HL-60 (cell line): ENCODE measurements around the gene OXNAD1.

Source experiments
- DNase-seq, 2 experiments: peaks; one replicate each; pipeline ENCODE4 v3.0.0-alpha.2; 2010 to 2020; ENCODE audit warnings: low read depth in 1 of 2, low spot score in 1 of 2
- H3K27ac ChIP-seq: fragments of 250-450 bp; sonication (Bioruptor Pico); replicated peaks from 2 replicates; pipeline ENCODE4 v1.5.1; 2020; ENCODE audit warnings: mild to moderate bottlenecking, moderate library complexity
- H3K27me3 ChIP-seq: fragments of 250-450 bp; sonication (Bioruptor Pico); 2 replicates; pipeline ENCODE4 v1.5.1; 2021; ENCODE audit warnings: mild to moderate bottlenecking, moderate library complexity; ENCODE audit not compliant: insufficient read depth, poor library complexity, severe bottlenecking
- H3K4me3 ChIP-seq: replicated peaks from 2 replicates; pipeline ENCODE4 v1.5.1; 2011; ENCODE audit warnings: mild to moderate bottlenecking, control low read depth, low read length; ENCODE audit not compliant: insufficient read depth
- CTCF ChIP-seq: IDR thresholded peaks from one replicate; pipeline ENCODE4 v1.5.1; 2011; ENCODE audit warnings: low read length, control low read depth, inconsistent platforms; ENCODE audit not compliant: insufficient read depth
- GABPA ChIP-seq: IDR thresholded peaks from 2 replicates; pipeline ENCODE4 v1.6.1; 2012; ENCODE audit warnings: low read depth
- POLR2AphosphoS5 ChIP-seq: IDR thresholded peaks from 2 replicates; pipeline ENCODE4 v1.6.1; 2012; ENCODE audit warnings: low read depth
- SPI1 ChIP-seq: IDR thresholded peaks from 2 replicates; pipeline ENCODE4 v1.6.1; 2012; ENCODE audit warnings: low read depth, mild to moderate bottlenecking, borderline replicate concordance
- TF ChIP-seq, protein P1 (sequence below): IDR thresholded peaks from 2 replicates; pipeline ENCODE4 v1.6.1; 2012; ENCODE audit warnings: low read depth; ENCODE audit not compliant: insufficient replicate concordance

The OXNAD1 gene

DNA sequence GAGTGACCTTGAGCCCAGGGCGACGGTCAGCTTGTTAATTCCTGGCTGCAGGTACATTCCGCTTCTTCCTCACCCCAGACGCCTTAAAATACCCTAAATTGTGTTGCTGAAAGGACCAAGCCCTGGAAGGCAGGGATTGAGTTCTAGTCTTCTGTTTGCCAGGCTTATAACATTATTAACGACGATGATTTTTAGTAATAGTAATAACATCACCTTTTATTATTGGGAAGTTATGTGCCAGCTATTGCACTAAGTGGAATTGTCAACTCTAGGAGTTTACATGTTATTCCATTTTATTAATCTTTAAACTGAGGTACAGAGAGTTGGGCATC is 409 bp downstream of the OXNAD1 start:
- no peak for DNase-seq
- Histone ChIP-seq H3K27ac (peak overlapping the region; percentile 91), H3K27me3 (no peaks in the 10 kb centered on the region), H3K4me3 (peak overlapping the region; percentile 97)
- TF ChIP-seq SPI1: no peak
- TF ChIP-seq, protein P1, sequence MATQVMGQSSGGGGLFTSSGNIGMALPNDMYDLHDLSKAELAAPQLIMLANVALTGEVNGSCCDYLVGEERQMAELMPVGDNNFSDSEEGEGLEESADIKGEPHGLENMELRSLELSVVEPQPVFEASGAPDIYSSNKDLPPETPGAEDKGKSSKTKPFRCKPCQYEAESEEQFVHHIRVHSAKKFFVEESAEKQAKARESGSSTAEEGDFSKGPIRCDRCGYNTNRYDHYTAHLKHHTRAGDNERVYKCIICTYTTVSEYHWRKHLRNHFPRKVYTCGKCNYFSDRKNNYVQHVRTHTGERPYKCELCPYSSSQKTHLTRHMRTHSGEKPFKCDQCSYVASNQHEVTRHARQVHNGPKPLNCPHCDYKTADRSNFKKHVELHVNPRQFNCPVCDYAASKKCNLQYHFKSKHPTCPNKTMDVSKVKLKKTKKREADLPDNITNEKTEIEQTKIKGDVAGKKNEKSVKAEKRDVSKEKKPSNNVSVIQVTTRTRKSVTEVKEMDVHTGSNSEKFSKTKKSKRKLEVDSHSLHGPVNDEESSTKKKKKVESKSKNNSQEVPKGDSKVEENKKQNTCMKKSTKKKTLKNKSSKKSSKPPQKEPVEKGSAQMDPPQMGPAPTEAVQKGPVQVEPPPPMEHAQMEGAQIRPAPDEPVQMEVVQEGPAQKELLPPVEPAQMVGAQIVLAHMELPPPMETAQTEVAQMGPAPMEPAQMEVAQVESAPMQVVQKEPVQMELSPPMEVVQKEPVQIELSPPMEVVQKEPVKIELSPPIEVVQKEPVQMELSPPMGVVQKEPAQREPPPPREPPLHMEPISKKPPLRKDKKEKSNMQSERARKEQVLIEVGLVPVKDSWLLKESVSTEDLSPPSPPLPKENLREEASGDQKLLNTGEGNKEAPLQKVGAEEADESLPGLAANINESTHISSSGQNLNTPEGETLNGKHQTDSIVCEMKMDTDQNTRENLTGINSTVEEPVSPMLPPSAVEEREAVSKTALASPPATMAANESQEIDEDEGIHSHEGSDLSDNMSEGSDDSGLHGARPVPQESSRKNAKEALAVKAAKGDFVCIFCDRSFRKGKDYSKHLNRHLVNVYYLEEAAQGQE: no peak
- TF ChIP-seq POLR2AphosphoS5: no peak; the same call in 1 of the 2 replicates
- TF ChIP-seq CTCF: no peak
- TF ChIP-seq GABPA: no peak

GRCh38 chr3:16266714-16267113 is 1.7 kb downstream of the OXNAD1 start:
- Histone ChIP-seq H3K27ac (peak overlapping the region; percentile 17; the same call in 1 of the 2 replicates), H3K4me3 (no peak overlapping the region), H3K27me3 (no peaks in the 10 kb centered on the region)
- no peak for TF ChIP-seq GABPA
- TF ChIP-seq CTCF: no peak
- TF ChIP-seq SPI1: no peak
- TF ChIP-seq, protein P1: no peak
- TF ChIP-seq POLR2AphosphoS5: no peak
- no peak for DNase-seq

- H3K4me3 ChIP-seq: no peak overlapping the region
- TF ChIP-seq, protein P1: no peak
- no peak for TF ChIP-seq SPI1
- TF ChIP-seq GABPA: no peak
- no peak for TF ChIP-seq POLR2AphosphoS5
- no peak for TF ChIP-seq CTCF
- no peak for DNase-seq
- no peaks in the 10 kb centered on the region for H3K27me3 ChIP-seq
- no peak overlapping the region for H3K27ac ChIP-seq
Observed at GRCh38 chr3:16270855-16271254, 5.8 kb downstream of the OXNAD1 start.
